DMS114 treated with DMSO at 0.1 percent for 48 hours (cell line): ENCODE measurements around the gene FAM81A.
"Not testable (repeated sequence)": the region's sequence is repeated elsewhere in the genome, so short reads cannot be mapped to it uniquely, and the experiment has no call there.

Experiments
- DNase-seq: peaks from one replicate; lab custom pipeline; 2025; ENCODE audit not compliant: unreplicated experiment; lab: John Stamatoyannopoulos, UW

The FAM81A gene

DNA sequence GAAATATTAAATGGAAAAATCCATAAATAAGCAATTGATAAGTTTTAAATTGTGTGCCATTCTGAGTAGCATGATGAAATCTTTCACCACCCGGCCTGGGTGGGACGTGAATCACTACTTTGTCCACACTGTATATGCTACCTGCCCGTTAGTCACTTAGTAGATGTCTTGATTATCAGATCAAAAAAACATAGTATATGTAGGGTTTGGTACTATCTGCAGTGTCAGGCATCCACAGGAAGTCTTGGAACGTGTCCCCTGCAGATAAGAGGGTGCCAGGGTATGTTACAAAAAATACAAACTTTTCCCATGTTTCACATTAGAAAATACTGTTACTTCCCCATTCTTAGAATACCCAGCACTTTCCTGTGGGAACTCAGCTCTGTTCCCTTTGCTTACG, 35.2 kb downstream of the FAM81A start:
- DNase-seq = no peak

DNA sequence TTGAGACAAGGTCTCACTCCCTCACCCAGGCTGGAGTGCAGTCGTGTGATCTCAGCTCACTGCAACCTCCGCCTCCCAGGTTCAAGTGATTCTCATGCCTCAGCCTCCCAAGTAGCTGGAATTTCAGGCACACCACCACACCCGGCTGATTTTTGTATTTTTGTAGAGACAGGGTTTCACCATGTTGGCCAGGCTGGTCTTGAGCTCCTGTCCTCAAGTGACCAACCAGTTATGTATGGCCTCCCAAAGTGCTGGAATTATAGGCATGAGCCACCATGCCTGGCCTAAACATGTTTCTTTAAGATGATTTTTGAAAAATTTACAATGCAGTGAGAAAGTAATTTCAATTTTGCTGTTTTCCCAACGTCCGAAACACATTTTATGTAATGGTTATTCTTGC, 37.2 kb downstream of the FAM81A start:
- not testable (repeated sequence) for DNase-seq

DNA sequence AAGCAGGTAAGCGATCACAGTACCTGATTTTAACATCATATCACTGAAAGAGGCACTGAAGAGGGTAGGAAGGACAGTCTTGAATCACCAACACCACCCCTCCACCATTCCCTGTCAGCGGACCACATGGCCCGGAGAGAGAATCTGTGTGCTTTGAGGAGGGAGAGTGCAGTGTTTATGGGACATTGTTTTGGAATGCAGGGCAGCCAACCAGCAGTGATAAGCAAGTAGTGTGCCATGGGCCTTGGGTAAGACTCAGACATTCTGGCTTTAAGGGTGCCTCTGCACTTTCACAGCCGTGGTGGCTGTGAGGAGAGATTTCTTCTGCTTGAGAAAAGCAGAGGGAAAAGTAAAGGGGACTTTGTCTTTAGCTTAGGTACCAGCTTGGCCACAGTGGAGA, 46.4 kb downstream of the FAM81A start:
- no peak for DNase-seq

DNA sequence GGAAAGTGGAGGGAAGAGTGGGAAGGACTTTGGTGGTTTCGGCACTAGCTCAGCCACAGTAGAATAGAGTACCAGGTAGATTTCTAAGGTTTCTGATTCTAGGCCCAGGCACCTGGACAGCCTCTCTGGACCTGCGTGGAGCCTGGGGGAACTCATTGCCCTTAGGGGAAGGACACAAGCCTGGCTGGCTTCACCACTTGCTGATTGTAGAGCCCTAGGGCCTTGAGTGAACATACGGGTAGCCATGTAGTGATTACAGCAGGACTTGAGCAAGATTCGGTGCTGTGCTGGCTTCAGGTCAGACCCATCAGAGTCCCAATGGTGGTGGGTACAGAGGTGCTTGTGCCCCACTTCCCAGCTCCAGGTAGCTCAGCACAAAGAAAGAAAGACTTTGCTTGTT, 47.0 kb downstream of the FAM81A start:
- DNase-seq = no peak

DNA sequence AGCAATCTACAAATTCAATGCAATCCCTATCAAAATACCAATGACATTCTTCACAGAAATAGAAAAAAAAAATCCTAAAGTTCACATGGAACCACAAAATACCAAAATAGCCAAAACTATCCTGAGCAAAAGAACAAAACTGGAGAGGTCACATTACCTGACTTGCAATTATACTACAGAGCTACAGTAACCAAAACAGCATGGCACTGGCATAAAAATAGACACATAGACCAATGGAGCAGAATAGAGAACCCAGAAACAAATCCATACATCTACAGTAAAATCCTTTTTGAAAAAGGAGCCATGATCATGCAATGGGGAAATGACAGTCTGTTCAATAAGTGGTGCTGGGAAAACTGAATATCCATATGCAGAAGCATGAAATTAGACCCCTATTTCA, 51.5 kb downstream of the FAM81A start:
- DNase-seq = not testable (repeated sequence)

DNA sequence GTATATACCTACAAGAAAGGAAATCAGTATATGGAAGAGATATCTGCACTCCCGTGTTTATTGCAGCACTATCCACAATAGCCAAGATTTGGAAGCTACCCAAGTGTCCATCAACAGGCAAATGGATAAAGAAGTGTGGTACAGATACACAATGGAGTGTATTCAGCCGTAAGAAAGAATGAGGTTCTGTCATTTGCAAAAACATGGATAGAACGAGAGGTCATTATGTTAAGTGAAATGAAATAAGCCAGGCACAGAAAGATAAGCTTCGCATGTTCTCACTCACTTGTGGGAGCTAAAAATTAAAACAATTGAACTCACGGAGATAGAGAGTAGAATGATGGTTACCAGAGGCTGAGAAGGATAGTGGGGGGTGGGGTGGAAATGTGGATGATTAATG, 53.1 kb downstream of the FAM81A start:
- DNase-seq = no peak

DNA sequence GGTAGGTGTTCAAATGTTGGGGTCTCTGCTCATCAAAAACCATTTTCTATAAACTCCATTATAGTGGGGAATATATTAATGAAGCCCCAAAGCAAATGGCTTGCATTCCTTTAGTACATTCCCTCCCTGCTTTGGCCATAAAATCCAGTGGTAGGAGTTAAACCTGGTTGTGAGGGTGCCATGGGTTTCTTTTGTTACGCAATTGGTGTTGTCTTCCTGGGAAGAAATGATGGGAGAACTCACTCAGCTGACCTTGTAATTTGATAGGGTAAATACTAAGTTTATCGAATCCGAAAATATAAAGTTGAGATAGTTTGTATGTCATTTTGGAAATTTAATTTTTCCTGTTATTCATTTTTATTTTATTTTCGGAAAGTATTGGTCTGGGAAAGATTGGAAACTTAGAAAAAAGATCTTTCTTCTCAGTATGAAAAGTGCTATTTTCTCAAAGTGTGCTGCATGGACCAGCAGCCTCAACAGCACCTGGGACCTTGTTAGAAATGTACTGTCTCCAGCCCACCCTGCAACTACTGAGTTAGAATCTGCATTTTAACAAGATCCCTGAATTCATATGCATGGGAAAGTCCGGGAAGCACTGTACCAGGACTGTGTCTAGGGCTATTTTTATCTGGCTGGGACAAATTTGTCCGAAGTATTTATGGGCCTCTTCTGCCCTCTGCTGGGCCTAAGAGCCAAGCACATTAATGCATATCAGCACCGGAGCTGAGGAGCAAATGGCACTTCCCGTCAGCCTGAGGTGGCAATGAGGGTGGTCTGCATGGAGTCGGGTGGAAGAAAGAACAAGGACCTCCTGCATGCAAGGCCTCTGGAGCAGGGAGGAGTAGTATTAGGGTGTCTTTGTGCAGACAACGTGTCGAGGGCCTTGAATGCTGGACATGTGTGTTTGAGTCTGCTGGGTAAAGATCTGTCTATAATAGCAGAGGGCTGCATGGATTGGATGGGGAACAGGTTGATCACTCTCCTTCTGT, 54.7 kb downstream of the FAM81A start:
- DNase-seq = peak; percentile 49

DNA sequence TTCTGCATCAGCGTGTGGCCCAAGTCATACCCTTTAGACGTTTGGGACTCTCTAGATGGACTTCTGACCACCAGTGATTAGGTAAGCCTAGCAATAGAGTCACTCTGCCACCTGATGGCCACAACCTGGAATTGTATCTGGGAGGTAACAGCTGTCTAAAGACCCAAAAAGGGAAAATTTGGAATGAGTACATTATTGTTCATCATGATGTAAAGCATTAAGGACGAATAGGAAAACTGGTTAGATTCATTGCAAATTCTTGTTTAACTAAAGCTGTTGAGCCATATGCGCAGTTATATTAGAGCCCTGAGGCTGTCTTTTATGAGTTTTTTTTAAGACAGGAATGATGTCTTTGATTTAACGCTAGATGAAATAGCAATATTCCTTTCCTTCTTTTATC, 63.6 kb downstream of the FAM81A start:
- DNase-seq = peak; percentile 58

DNA sequence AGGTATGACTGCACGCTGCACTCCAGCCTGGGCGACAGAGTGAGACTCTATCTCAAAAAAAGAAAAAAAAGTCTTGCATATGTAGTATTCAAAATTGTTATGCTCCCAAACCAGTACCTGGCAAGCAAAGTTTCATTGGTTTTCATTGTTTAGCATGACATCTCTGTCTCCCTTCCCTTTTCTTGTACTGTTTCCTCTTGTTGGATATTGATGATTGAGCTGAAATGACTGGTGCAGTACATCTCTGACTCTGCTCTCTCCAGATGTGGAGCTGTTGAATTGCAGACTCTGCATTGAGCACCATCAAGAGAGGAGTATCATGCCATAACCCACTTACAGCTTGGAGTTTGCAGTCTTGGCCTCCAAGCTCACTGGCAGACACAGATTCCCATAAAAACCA, 77.2 kb downstream of the FAM81A start:
- no peak for DNase-seq

DNA sequence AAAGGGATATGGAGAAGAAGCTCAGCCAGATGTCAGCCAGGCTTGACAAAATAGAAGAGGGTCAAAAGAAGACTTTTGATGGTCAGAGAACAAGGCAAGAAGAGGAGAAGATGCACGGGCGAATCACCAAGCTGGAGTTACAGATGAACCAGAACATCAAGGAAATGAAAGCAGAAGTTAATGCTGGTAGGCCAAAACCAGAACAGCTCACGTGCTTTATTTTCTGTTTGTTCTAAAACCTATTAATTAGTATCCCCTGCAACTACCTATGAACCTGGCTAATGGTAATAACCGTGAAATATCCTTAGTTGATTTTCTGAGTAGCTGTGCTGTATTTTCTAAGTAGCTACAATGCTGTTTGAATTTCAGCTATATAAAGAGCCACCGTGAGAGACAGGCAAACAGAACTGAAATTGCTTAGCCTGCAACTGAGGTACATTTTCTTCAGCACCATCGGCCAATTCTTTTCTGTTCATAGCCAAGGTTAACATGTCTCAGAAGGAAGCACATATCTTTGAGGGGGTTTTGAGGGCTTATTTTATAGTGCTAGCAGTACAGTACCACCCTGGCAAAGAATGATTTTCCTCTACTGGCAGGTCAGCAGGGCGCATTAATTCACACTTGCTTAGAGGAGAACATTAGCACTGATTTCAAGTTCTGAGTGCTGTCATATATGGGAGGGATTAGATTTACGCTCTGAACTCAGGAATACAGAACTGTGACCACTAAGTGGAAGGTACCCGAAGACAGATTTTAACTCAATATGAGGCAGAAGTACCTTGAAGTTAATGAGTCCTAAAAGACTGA, 78.9 kb downstream of the FAM81A start:
- DNase-seq = no peak

DNA sequence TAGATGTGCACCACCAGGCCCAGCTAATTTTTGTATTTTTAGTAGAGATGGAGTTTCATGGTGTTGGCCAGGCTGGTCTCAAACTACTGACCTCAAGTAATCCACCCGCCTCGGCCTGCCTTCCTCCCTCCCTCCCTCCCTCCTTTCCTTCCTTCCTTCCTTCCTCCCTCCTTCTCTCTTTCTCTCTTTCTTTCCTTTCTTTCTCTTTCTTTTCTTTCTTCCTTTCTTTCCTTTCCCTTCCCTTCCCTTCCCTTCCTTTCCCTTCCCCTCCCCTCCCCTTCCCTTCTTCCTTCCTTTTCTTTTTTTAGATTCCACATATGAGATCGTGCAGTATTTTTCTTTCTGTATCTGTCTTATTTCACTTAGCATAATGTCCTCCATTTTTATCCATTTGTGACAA, 81.3 kb downstream of the FAM81A start:
- no peak for DNase-seq

DNA sequence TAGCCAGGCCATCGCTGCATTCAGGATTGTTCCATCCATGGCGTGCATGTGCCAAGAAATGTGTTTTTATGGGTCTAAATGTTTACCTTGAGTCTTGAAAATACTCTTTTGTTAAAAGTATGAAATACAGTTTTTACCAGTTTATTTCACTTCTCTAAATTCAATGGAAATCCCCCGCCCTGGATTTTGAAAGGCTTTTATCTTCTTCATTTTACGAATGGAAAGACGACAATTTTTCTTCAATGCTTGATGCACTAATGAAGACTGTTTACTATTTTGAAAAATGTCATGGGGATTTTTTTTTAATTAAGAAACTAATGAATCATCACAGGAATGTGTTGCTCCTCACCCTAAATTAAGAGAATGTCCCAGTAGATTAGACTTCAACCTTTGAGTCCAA, 83.5 kb downstream of the FAM81A start:
- no peak for DNase-seq

DNA sequence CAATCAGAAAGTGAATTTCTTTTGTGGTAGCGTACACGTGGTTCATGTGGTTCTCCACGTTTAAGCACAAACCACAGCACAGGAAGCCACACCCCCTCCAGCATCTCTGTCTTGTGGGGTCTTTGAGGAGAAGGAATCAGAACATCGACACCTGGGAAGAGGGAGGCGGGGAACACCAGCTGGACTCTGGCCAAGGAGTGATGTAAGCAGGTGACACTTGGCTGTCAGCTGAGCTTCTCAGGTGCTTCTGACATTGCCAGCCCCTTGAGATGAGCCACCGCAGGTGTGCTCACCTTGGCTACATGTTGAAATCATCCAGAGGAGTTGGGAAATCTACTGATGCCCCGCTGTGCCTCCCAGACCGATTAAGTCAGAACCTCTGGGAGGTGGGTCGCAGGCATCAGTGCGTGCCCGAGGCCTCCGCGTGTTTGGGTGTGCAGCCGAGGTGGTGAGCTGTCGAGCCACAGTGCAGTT, 85.0 kb downstream of the FAM81A start:
- DNase-seq = no peak

DNA sequence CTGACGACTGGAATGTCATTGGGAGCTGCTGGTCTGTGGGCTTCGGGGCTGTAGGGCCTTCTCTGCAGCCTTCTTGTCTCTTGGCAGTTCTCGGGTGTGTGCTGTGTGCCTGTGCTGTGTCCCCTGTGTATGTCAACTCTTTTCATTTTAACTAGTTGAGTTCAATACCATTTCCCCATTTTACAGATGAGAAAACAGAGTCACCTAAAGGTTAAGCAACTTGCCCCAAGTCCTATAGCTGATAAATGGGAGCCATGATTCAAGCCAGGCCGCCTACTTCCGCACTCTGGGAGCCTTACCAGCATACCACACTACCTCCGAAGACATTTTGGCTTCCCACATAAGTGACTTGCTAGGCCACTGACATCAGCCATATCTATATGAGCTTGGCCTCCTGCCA, 85.7 kb downstream of the FAM81A start:
- no peak for DNase-seq

DNA sequence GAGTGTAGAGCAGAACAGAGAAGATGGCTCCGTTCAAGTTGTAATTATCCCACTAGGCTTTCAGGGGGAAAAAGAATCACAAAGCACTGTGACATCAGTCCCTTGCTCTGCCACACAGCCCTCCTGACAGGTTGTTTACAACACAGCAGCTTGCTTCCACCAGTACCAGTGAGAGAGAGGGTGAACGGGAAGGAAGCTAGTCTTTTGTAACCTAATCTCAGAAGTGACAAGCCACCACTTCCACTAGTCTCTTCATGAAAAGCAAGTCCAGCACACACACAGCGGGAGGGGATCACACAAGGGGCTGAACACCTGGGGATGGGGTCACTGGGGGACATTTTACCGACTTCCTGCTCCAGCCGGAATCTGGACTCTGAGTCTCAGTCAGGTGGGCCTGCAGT, 86.3 kb downstream of the FAM81A start:
- DNase-seq = no peak

DNA sequence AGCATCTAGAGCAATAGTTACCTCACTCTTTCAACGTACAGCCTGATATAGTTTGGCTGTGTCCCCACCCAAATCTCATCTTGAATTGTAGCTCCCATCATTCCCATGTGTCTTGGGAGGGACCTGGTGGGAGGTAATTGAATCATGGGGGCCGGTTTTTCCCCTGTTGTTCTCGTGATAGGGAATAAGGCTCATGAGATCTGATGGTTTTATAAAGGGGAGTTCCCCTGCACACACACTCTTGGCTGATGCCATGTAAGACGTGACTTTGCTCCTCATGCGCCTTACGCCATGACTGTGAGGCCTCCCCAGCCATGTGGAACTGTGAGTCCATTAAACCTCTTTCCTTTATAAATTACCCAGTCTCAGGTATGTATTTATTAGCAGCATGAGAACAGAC, 88.5 kb downstream of the FAM81A start:
- not testable (repeated sequence) for DNase-seq

DNA sequence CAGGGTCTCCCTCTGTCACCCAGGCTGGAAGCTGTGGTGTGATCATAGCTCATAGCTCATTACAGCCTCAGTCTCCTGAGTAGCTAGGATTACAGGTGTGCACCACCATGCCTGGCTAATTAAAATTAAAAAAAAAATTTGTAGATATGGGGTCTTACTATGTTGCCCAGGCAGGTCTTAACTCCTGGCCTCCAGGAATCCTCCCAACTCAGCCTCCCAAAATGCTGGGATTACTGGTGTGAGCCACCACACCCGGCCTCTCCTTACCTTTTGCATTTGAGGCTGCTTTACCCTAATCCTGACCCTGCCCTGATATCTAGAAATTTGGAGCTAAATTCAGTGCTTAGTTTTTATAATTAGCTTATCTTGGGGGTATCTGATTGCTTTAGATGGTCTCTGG, 90.4 kb downstream of the FAM81A start:
- DNase-seq = no peak

DNA sequence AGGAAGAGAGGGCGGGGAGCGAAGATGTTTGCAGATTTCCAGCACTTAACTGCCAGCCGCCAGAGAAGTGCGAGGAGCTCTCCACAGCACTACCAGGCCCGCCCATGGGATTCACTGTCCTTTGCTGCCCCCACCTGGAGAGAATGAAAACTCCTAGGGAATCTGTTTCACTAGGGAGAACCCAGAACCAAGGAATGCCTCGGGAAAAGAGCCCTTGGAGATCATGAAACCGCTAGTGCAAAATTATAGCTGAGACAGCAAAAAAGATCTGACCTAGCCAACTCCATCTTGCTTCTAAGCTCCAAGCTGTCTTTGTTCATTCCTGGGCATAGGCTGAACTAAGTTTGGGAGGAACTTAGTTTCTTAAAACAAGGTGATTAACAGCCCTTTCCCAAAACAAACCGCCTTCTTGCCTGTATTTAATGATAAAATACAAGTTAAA, 91.0 kb downstream of the FAM81A start:
- peak; percentile 89 for DNase-seq

DNA sequence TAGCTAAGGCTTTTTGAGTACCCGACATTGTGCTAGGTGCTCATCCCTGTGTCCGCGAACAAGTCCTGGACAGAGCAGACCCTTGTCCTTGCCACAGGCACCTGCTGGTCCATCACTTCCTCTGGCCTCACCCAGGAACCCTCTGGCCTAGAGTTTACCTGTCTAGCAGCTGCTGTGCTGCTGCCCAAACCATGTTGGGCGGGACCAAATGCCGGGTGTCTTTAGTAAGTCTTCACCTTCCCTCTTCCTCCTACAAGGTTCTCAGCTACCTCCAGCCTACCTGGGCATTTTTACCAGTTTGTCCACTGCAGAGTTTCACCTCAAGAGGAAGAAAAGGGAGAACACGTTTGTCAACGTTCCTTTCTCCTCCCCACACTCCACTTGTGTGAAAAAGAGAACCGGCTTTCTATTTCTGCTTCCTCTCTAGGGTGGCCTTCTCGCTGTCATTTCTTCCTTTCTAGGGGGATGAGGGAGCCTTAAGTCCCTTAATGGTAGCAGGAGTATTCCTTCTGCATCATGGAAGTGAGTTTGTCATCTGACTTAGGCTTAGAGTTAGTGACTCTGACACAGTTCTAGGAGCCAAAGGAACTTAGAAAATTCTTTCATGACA, 93.2 kb downstream of the FAM81A start:
- no peak for DNase-seq

DNA sequence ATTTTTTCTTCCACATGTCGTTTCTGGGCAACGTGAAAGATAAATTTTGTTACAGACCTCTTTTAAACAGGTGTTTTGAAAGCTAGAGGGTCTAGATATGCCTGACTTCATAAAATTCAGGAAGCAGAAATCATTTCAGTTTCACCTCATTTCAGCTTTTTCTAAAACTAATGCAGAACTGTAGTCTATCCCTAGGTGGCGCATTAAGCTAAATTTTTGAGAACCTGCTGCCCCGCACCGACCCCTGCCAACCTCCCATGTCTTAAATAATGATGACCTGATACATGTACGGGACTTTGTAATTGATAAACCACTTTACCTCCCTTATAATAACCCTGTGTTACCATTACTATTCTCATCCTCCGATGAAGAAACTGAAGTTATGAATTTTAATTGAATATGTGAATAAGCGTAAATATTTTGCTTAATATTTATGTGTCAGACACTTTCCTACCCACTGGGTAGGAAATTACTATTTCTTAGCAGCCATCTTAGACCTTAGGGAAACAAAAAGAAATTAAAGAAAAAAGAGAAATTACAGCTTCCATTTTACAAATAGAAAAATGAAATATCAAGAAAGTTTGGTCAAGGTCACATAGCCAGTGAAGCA, 94.9 kb downstream of the FAM81A start:
- peak; percentile 45 for DNase-seq

DNA sequence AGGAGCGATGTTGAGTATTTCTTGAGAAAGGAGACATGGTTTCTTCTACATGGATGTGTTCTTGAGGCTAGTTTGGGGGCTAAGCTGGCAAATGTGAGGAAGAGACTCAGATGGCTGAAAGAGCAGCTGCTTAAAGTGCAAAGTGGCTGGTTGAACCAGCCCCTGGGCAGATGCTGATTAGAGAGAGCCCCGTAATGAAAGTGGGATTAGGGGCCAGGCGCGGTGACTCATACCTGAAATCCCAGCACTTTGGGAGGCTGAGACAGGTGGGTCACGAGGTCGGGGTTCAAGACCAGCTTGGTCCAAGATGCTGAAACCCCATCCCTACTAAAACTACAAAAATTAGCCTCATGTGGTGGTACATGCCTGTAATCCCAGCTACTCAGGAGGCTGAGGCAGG, 98.6 kb downstream of the FAM81A start:
- DNase-seq = no peak
